H1 (cell line): ENCODE results near the gene LYZ. TPM values are rescaled to one million over a fixed set of nuclear protein-coding genes. Genes with fewer than 3 reads are reported as not detected.

Source experiments
- CTCF ChIA-PET: fragments of 300-600 bp; sonication (Branson Sonifier 250); formaldehyde crosslinking; loops from one replicate; lab custom pipeline; 2021; ENCODE audit not compliant: partially characterized antibody; lab: Charles Lee
- POLR2A ChIA-PET: fragments of 300-600 bp; sonication (Branson Sonifier 250); formaldehyde crosslinking; loops from one replicate; lab custom pipeline; 2021; ENCODE audit warnings: inconsistent platforms; ENCODE audit not compliant: partially characterized antibody; lab: Charles Lee
- DNase-seq, 2 experiments: peaks; one replicate each; pipeline versions ENCODE4 v3.0.0 to v3.0.0-alpha.2; 2010 to 2022; ENCODE audit warnings: low spot score in 2 of 2, low read depth in 1 of 2, mixed read lengths in 1 of 2
- FAIRE-seq: peaks from 2 replicates; lab custom pipeline; 2011; peaks lifted over from hg19 to GRCh38; lab: Jason Lieb, UNC
- H2AFZ ChIP-seq: 2 replicates; pipeline ENCODE4 v1.8.1; 2012; ENCODE audit warnings: low read length, inconsistent platforms
- H2AK5ac ChIP-seq: 2 replicates; pipeline ENCODE4 v1.6.1; 2013; ENCODE audit warnings: low read depth, low read length
- H2BK120ac ChIP-seq: replicated peaks from 2 replicates; pipeline ENCODE3; 2013; ENCODE audit warnings: low read depth, low read length, inconsistent platforms
- H2BK12ac ChIP-seq: 2 replicates; pipeline ENCODE4 v1.6.1; 2013; ENCODE audit warnings: low read depth, low read length
- H2BK15ac ChIP-seq: 2 replicates; pipeline ENCODE4 v1.6.1; 2013; ENCODE audit warnings: low read length
- H2BK20ac ChIP-seq: 2 replicates; pipeline ENCODE4 v1.6.1; 2013; ENCODE audit warnings: low read length
- H2BK5ac ChIP-seq: 2 replicates; pipeline ENCODE4 v1.6.1; 2013; ENCODE audit warnings: low read depth, low read length
- H3K14ac ChIP-seq: 2 replicates; pipeline ENCODE4 v1.6.1; 2013; ENCODE audit warnings: inconsistent platforms; ENCODE audit not compliant: insufficient read length
- H3K18ac ChIP-seq: 2 replicates; pipeline ENCODE4 v1.6.1; 2013; ENCODE audit warnings: low read length; ENCODE audit errors: extremely low read depth
- H3K23ac ChIP-seq: 2 replicates; pipeline ENCODE4 v1.6.1; 2013; ENCODE audit warnings: inconsistent platforms; ENCODE audit not compliant: insufficient read length
- H3K23me2 ChIP-seq: 2 replicates; pipeline ENCODE4 v1.6.1; 2013; ENCODE audit warnings: low read depth, low read length
- H3K27ac ChIP-seq: 2 replicates; pipeline ENCODE4 v1.6.1; 2011; ENCODE audit warnings: low read depth, low read length, inconsistent platforms
- H3K27me3 ChIP-seq, 4 experiments: replicated peaks in 1 of 4; 1 replicate in 1 of 4; 2 replicates in 3 of 4; pipeline versions ENCODE4 v1.6.1 to v1.8.1; 2011 to 2013; ENCODE audit warnings: low read length in 3 of 4, mild to moderate bottlenecking in 3 of 4, inconsistent platforms in 2 of 4, mixed read lengths in 2 of 4, moderate library complexity in 1 of 4; ENCODE audit not compliant: control insufficient read depth in 3 of 4, insufficient read depth in 3 of 4; ENCODE audit errors: extremely low read depth in 1 of 4
- H3K36me3 ChIP-seq, 4 experiments: 2 replicates each; pipeline versions ENCODE4 v1.6.1 to v1.8.1; 2011 to 2013; ENCODE audit warnings: mild to moderate bottlenecking in 4 of 4, low read length in 3 of 4, moderate library complexity in 2 of 4, control low read depth in 1 of 4, inconsistent platforms in 1 of 4; ENCODE audit not compliant: insufficient read depth in 4 of 4, control insufficient read depth in 2 of 4
- H3K4ac ChIP-seq: replicated peaks from 2 replicates; pipeline ENCODE3; 2013; ENCODE audit warnings: low read length, low read depth, mixed read lengths, inconsistent platforms; ENCODE audit not compliant: insufficient read length
- H3K4me1 ChIP-seq, 4 experiments: replicated peaks in 1 of 4; 1 replicate in 1 of 4; 2 replicates in 3 of 4; pipeline versions ENCODE4 v1.6.1 to v1.8.1; 2011 to 2013; ENCODE audit warnings: low read length in 3 of 4, inconsistent platforms in 2 of 4, mixed read lengths in 1 of 4; ENCODE audit not compliant: insufficient read depth in 4 of 4, control insufficient read depth in 3 of 4
- H3K4me2 ChIP-seq, 2 experiments: 2 replicates each; pipeline versions ENCODE4 v1.6.1 to v1.8.1; 2011 to 2013; ENCODE audit warnings: low read depth in 2 of 2, low read length in 2 of 2, control low read depth in 1 of 2, inconsistent platforms in 1 of 2, mild to moderate bottlenecking in 1 of 2; ENCODE audit not compliant: insufficient read depth in 1 of 2
- H3K4me3 ChIP-seq, 4 experiments: fragments of 200-600, 300-600 bp in 1 of 4; sonication (generic), shearing (Covaris generic), sonication (Bioruptor Twin) in 1 of 4; 2 replicates each; pipeline versions ENCODE4 v1.5.1 to v1.8.1; 2011 to 2016; ENCODE audit warnings: low read length in 4 of 4, low read depth in 3 of 4, control low read depth in 2 of 4, inconsistent platforms in 2 of 4, mild to moderate bottlenecking in 2 of 4, mixed read lengths in 1 of 4, moderate library complexity in 1 of 4; ENCODE audit not compliant: insufficient read depth in 2 of 4; ENCODE audit errors: extremely low read depth in 1 of 4
- H3K56ac ChIP-seq: replicated peaks from 2 replicates; pipeline ENCODE3; 2013; ENCODE audit warnings: low read depth, mild to moderate bottlenecking, mixed read lengths, low read length, inconsistent platforms; ENCODE audit not compliant: insufficient read length
- H3K79me1 ChIP-seq: 2 replicates; pipeline ENCODE4 v1.6.1; 2013; ENCODE audit warnings: low read depth, low read length, control low read depth
- H3K79me2 ChIP-seq, 2 experiments: 2 replicates each; pipeline versions ENCODE4 v1.6.1 to v1.8.1; 2012 to 2013; ENCODE audit warnings: low read length in 2 of 2, mild to moderate bottlenecking in 2 of 2, inconsistent platforms in 1 of 2; ENCODE audit not compliant: insufficient read depth in 2 of 2, control insufficient read depth in 1 of 2
- H3K9ac ChIP-seq, 4 experiments: replicated peaks in 1 of 4; 1 replicate in 1 of 4; 2 replicates in 3 of 4; pipeline versions ENCODE4 v1.6.1 to v1.8.1; 2011 to 2013; ENCODE audit warnings: low read depth in 3 of 4, low read length in 3 of 4, control low read depth in 2 of 4, mild to moderate bottlenecking in 2 of 4, moderate library complexity in 2 of 4, inconsistent platforms in 1 of 4; ENCODE audit errors: extremely low read depth in 1 of 4
- H3K9me3 ChIP-seq, 2 experiments: 2 replicates each; pipeline versions ENCODE4 v1.6.1 to v1.8.1; 2012 to 2013; ENCODE audit warnings: mild to moderate bottlenecking in 2 of 2, moderate library complexity in 2 of 2, control low read depth in 1 of 2, inconsistent platforms in 1 of 2, low read depth in 1 of 2, low read length in 1 of 2, mixed read lengths in 1 of 2; ENCODE audit not compliant: insufficient read depth in 2 of 2
- H4K20me1 ChIP-seq, 2 experiments: replicated peaks in 1 of 2; 2 replicates each; pipeline versions ENCODE3 to v1.8.1; 2011 to 2013; ENCODE audit warnings: inconsistent platforms in 2 of 2, low read length in 2 of 2, mild to moderate bottlenecking in 1 of 2; ENCODE audit not compliant: insufficient read depth in 2 of 2, control insufficient read depth in 1 of 2
- H4K5ac ChIP-seq: 2 replicates; pipeline ENCODE4 v1.6.1; 2013; ENCODE audit warnings: low read length, low read depth, mixed read lengths, inconsistent platforms; ENCODE audit not compliant: insufficient read length
- H4K8ac ChIP-seq: 2 replicates; pipeline ENCODE4 v1.8.0; 2013; ENCODE audit warnings: mild to moderate bottlenecking, moderate library complexity, low read length, inconsistent platforms; ENCODE audit not compliant: insufficient read depth; ENCODE audit errors: extremely low read depth
- H4K91ac ChIP-seq: replicated peaks from 2 replicates; pipeline ENCODE3; 2013; ENCODE audit warnings: low read length, mixed read lengths, inconsistent platforms; ENCODE audit not compliant: insufficient read length
- EZH2 ChIP-seq: fragments of 200-600 bp; sonication (generic); IDR thresholded peaks from 2 replicates; pipeline ENCODE4 v1.7.1; 2012; ENCODE audit warnings: low read depth, mild to moderate bottlenecking, moderate library complexity, low read length, inconsistent platforms; ENCODE audit not compliant: severe bottlenecking
- GTF2F1 ChIP-seq: IDR thresholded peaks from 2 replicates; pipeline ENCODE4 v1.6.1; 2012; ENCODE audit warnings: low read depth, low read length, improper control_type of control experiment, borderline replicate concordance
- POLR2AphosphoS5 ChIP-seq: IDR thresholded peaks from 2 replicates; pipeline ENCODE4 v1.6.1; 2011; ENCODE audit warnings: low read depth, low read length
- SAP30 ChIP-seq: fragments of 300-600 bp; sonication (generic); IDR thresholded peaks from 2 replicates; pipeline ENCODE4 v1.7.1; 2012; ENCODE audit warnings: low read length, moderate library complexity, mild to moderate bottlenecking, inconsistent platforms; ENCODE audit not compliant: insufficient read depth, insufficient replicate concordance
- TCF12 ChIP-seq: IDR thresholded peaks from 2 replicates; pipeline ENCODE4 v1.6.1; 2011; ENCODE audit warnings: low read depth, mild to moderate bottlenecking, low read length
- TEAD4 ChIP-seq: IDR thresholded peaks from 2 replicates; pipeline ENCODE4 v1.6.1; 2012; ENCODE audit warnings: low read depth, low read length, inconsistent platforms, mixed read lengths
- WGBS, 2 experiments: shearing (Covaris generic) in 1 of 2; methylation state at CpG; one replicate each; pipeline versions ENCODE4 v1.1.6 to v1.1.7; 2013 to 2015; ENCODE audit warnings: low lambda C conversion rate in 2 of 2, mixed read lengths in 2 of 2, inconsistent platforms in 1 of 2, low coverage in 1 of 2, missing lambda C conversion rate in 1 of 2; ENCODE audit not compliant: insufficient replicate concordance in 2 of 2, insufficient coverage in 1 of 2, insufficient read length in 1 of 2; ENCODE audit errors: extremely low coverage in 1 of 2, missing lambda C conversion rate in 1 of 2; 5-methylcytosine and 5-hydroxymethylcytosine counted together
- polyA plus RNA-seq, 7 experiments: library from polyadenylated mRNA; depleted of rRNA in 3 of 7; stranded (reverse) in 5 of 7; unstranded in 2 of 7; fragments of >200 nt in 5 of 7; fragments of 200-250 nt in 2 of 7; gene quantifications; 1 replicate in 5 of 7; 2 replicates in 1 of 7; 4 replicates in 1 of 7; pipeline versions ENCODE4 v1.2.1 to v1.2.3, GENCODE V29; 2011 to 2013; ENCODE audit warnings: missing spikeins in 2 of 7, mixed read lengths in 2 of 7
- total RNA-seq: library from RNA; stranded (reverse); fragmentation: NEBNext Ultra II Directional; extraction: Animal tissue kit (Norgen Biotek cat#: 25700); gene quantifications from 2 replicates; pipeline ENCODE4 v1.2.1, GENCODE V29; 2021

Gene LYZ
- total and polyA plus RNA-seq, 2 of the 8 experiments (the other 6 are each of a cell fraction or from before 2014, with no cell fraction given): not detected

GRCh38 chr12:69331519-69331908 is 16.7 kb upstream of the LYZ start:
- Histone ChIP-seq H3K79me2 (no peaks in the 10 kb centered on the region), H3K4ac (no peak overlapping the region), H3K18ac (peak overlapping the region; percentile 38; the same call in 1 of the 2 replicates), H3K27ac (no peak overlapping the region; the same call in 1 of the 2 replicates), H3K9me3 (no peaks in the 10 kb centered on the region), H2BK20ac (no peak overlapping the region), H3K14ac (no peak overlapping the region), H3K56ac (no peak overlapping the region), H2BK15ac (peak overlapping the region; percentile 61; the same call in 1 of the 2 replicates), H4K20me1 (no peaks in the 10 kb centered on the region), H4K91ac (no peak overlapping the region), H3K4me2 (peak overlapping the region; percentile 61 to 81), H2AFZ (peak overlapping the region; percentile 87), H3K27me3 (no peaks in the 10 kb centered on the region), H3K9ac (peak overlapping the region in 2 of 4 experiments; percentile 12 to 13; a peak in 4 of 7 replicates), H4K8ac (peak overlapping the region; percentile 59; the same call in 1 of the 2 replicates), H3K36me3 (no peaks in the 10 kb centered on the region), H3K4me3 (peak overlapping the region in 2 of 4 experiments; percentile 15 to 53; a peak in 3 of 8 replicates), H3K4me1 (peaks cover 0 to 27% (median 9%) of the 10 kb centered on the region in 4 experiments; a peak in 3 of 7 replicates), H3K79me1 (no peaks in the 10 kb centered on the region), H2BK5ac (peak overlapping the region; percentile 58), H2AK5ac (no peak overlapping the region), H3K23me2 (no peaks in the 10 kb centered on the region), H2BK120ac (peak overlapping the region; percentile 31), H2BK12ac (peak overlapping the region; percentile 77), H4K5ac (no peak overlapping the region), H3K23ac (no peak overlapping the region)
- ChIA-PET CTCF (interaction anchor here (0.8 to 2.3 kb wide), 8 partner anchors 10 to 299 kb away, joined by 3 to 7 read pairs (median 4); partner anchors contain the start of gene LYZ), POLR2A (no interaction called here)
- no peak for DNase-seq
- no peak for FAIRE-seq
- 71% methylated on average over 7 of the region's 7 CpGs; no CpG with 5 or more reads in 1 of the 2 experiments for WGBS, 2 experiments
- no peak for TF ChIP-seq EZH2
- TF ChIP-seq TEAD4: no peak
- no peak for TF ChIP-seq SAP30
- no peak for TF ChIP-seq TCF12
- TF ChIP-seq GTF2F1: no peak
- TF ChIP-seq POLR2AphosphoS5: no peak
